SK-N-SH treated with all-trans-retinoic acid at 6 μM for 48 hours (cell line): Measurements from ENCODE around the gene FETUB.

Source experiments
- ESRRG ChIP-seq: fragments of 250-450 bp; sonication (Bioruptor Pico); IDR thresholded peaks from 2 replicates; pipeline ENCODE4 v1.6.1; 2021; ENCODE audit warnings: mild to moderate bottlenecking
- ISL1 ChIP-seq: fragments of 250-450 bp; sonication (Bioruptor Pico); IDR thresholded peaks from 2 replicates; pipeline ENCODE4 v2.1.2; 2022; ENCODE audit warnings: mild to moderate bottlenecking, moderate library complexity
- OSR1 ChIP-seq: fragments of 250-450 bp; sonication (Bioruptor Pico); IDR thresholded peaks from 2 replicates; pipeline ENCODE4 v1.8.0; 2022; ENCODE audit warnings: moderate library complexity, mild to moderate bottlenecking, inconsistent platforms
- PATZ1 ChIP-seq: fragments of 250-450 bp; sonication (Bioruptor Pico); IDR thresholded peaks from 2 replicates; pipeline ENCODE4 v1.8.0; 2020; ENCODE audit warnings: mild to moderate bottlenecking, moderate library complexity, borderline replicate concordance
- RARB ChIP-seq: fragments of 250-450 bp; sonication (Bioruptor Pico); IDR thresholded peaks from 2 replicates; pipeline ENCODE4 v1.8.0; 2021; ENCODE audit warnings: mild to moderate bottlenecking, moderate library complexity
- TCF4 ChIP-seq: fragments of 250-450 bp; sonication (Bioruptor Pico); IDR thresholded peaks from 2 replicates; pipeline ENCODE4 v1.8.0; 2021; ENCODE audit warnings: mild to moderate bottlenecking, moderate library complexity, borderline replicate concordance
- ZFP30 ChIP-seq: fragments of 450-650 bp; formaldehyde crosslinking; IDR thresholded peaks from 2 replicates; pipeline ENCODE4 v1.5.0; 2022; ENCODE audit warnings: mild to moderate bottlenecking, moderate library complexity
- ZNF565 ChIP-seq: fragments of 450-650 bp; formaldehyde crosslinking; conservative IDR thresholded peaks from 2 replicates; pipeline ENCODE4 v1.5.0; 2020; ENCODE audit warnings: low read depth, mild to moderate bottlenecking, moderate library complexity
- ZNF8 ChIP-seq: fragments of 450-650 bp; formaldehyde crosslinking; IDR thresholded peaks from 2 replicates; pipeline ENCODE4 v1.5.0; 2020; ENCODE audit warnings: mild to moderate bottlenecking, moderate library complexity

GRCh38 chr3:186633481-186633880 lies 6.7 kb upstream of the FETUB start:
- TF ChIP-seq PATZ1 (CRISPR knock-in tag) (no peak), ZNF8 (CRISPR knock-in tag) (no peak), ZNF565 (CRISPR knock-in tag) (no peak), ISL1 (no peak), TCF4 (CRISPR knock-in tag) (no peak), OSR1 (CRISPR knock-in tag) (no peak), ESRRG (CRISPR knock-in tag) (no peak), ZFP30 (CRISPR knock-in tag) (no peak), RARB (CRISPR knock-in tag) (no peak)
